GM12878 (cell line): ENCODE measurements around the gene TRAPPC12. TPM values are rescaled to one million over a fixed set of nuclear protein-coding genes. Genes with fewer than 3 reads are reported as not detected.
"Not testable (repeated sequence)": the region's sequence is repeated elsewhere in the genome, so short reads cannot be mapped to it uniquely, and the experiment has no call there.

ENCODE experiments used
- ATAC-seq: fragments of 200-7000 bp; cut with Tn5 transposase; 3 replicates; pipeline ENCODE4 v1.9.1; 2020; ENCODE audit warnings: mild to moderate bottlenecking, moderate library complexity
- BruUV-seq: library from RNA; stranded (reverse); fragments of 400-500 nt; replicated peaks from 2 replicates; lab custom pipeline; 2021; lab: Mats Ljungman, UMichigan
- CTCF ChIA-PET: fragments of 300-600 bp; sonication (Branson Sonifier 250); formaldehyde crosslinking; extraction: SDS; loops from one replicate; lab custom pipeline; 2021; ENCODE audit warnings: inconsistent platforms; lab: Yijun Ruan, JAX
- POLR2A ChIA-PET: fragments of 350-600 bp; formaldehyde crosslinking; extraction: SDS; loops from one replicate; lab custom pipeline; 2021; ENCODE audit warnings: inconsistent platforms; lab: Charles Lee
- RAD21 ChIA-PET: fragments of 300-600 bp; sonication (Branson Sonifier 250); formaldehyde crosslinking; loops from one replicate; lab custom pipeline; 2023; ENCODE audit warnings: antibody characterized with exemption; ENCODE audit not compliant: unreplicated experiment; lab: Charles Lee
- SMC1A ChIA-PET: fragments of 300-600 bp; sonication (Branson Sonifier 250); formaldehyde crosslinking; loops from one replicate; lab custom pipeline; 2023; ENCODE audit not compliant: unreplicated experiment, uncharacterized antibody; lab: Charles Lee
- DNase-seq: peaks from one replicate; pipeline ENCODE4 v3.0.0-alpha.2; 2011; ENCODE audit warnings: low read depth, low spot score
- FAIRE-seq: peaks from 3 replicates; lab custom pipeline; 2011; peaks lifted over from hg19 to GRCh38; lab: Jason Lieb, UNC
- H2AFZ ChIP-seq: 2 replicates; pipeline ENCODE4 v1.6.0; 2011; ENCODE audit warnings: low read depth, low read length, control low read depth; ENCODE audit not compliant: control insufficient read depth
- H3K27ac ChIP-seq: 2 replicates; pipeline ENCODE4 v1.5.1; 2011; ENCODE audit warnings: control low read depth; ENCODE audit not compliant: control insufficient read depth, insufficient read depth
- H3K27me3 ChIP-seq, 2 experiments: replicated peaks in 1 of 2; 2 replicates each; pipeline versions ENCODE4 v1.6.0 to v1.6.1; 2011; ENCODE audit warnings: low read length in 1 of 2; ENCODE audit not compliant: control insufficient read depth in 2 of 2, insufficient read depth in 2 of 2
- H3K36me3 ChIP-seq, 2 experiments: 2 replicates each; pipeline ENCODE4 v1.5.1; 2011; ENCODE audit warnings: low read length in 1 of 2; ENCODE audit not compliant: control insufficient read depth in 2 of 2, insufficient read depth in 2 of 2
- H3K4me1 ChIP-seq: 2 replicates; pipeline ENCODE4 v1.6.1; 2011; ENCODE audit warnings: mild to moderate bottlenecking, low read length, moderate library complexity, mixed read lengths; ENCODE audit not compliant: control insufficient read depth, insufficient read depth
- H3K4me2 ChIP-seq: 2 replicates; pipeline ENCODE4 v1.6.0; 2011; ENCODE audit warnings: control low read depth; ENCODE audit not compliant: control insufficient read depth, insufficient read depth
- H3K4me3 ChIP-seq: fragments of 200-600 bp; sonication (generic); 2 replicates; pipeline ENCODE4 v1.5.1; 2016
- H3K79me2 ChIP-seq: 2 replicates; pipeline ENCODE4 v1.6.0; 2011; ENCODE audit warnings: low read length; ENCODE audit not compliant: control insufficient read depth, insufficient read depth
- H3K9ac ChIP-seq: 2 replicates; pipeline ENCODE4 v1.8.0; 2011; ENCODE audit warnings: low read length, control low read depth, mixed read lengths; ENCODE audit not compliant: control insufficient read depth, insufficient read depth
- H3K9me3 ChIP-seq: replicated peaks from 3 replicates; pipeline ENCODE4 v1.5.1; 2011; ENCODE audit warnings: mild to moderate bottlenecking, low read length; ENCODE audit not compliant: control insufficient read depth, insufficient read depth
- H4K20me1 ChIP-seq: 2 replicates; pipeline ENCODE4 v1.6.0; 2011; ENCODE audit not compliant: control insufficient read depth, insufficient read depth
- CBFB ChIP-seq: IDR thresholded peaks from 2 replicates; pipeline ENCODE4 v1.6.1; 2016; ENCODE audit warnings: antibody characterized with exemption, low read depth
- CBX5 ChIP-seq: sonication (generic); IDR thresholded peaks from 2 replicates; pipeline ENCODE4 v1.6.1; 2016; ENCODE audit warnings: low read depth, moderate library complexity, mild to moderate bottlenecking, inconsistent platforms
- CHD4 ChIP-seq: fragments of 200-600 bp; sonication (generic); IDR thresholded peaks from 2 replicates; pipeline ENCODE4 v1.6.1; 2016; ENCODE audit warnings: mild to moderate bottlenecking
- ELK1 ChIP-seq: IDR thresholded peaks from 2 replicates; pipeline ENCODE4 v1.6.1; 2012; ENCODE audit warnings: low read depth, low read length, improper control_type of control experiment
- JUNB ChIP-seq: IDR thresholded peaks from 2 replicates; pipeline ENCODE4 v1.6.1; 2016; ENCODE audit warnings: antibody characterized with exemption, mild to moderate bottlenecking
- MXI1 ChIP-seq: fragments of 150-350 bp; IDR thresholded peaks from 2 replicates; pipeline ENCODE4 v1.6.1; 2011; ENCODE audit warnings: low read depth, mild to moderate bottlenecking, inconsistent platforms, low read length, improper control_type of control experiment
- NFYB ChIP-seq: IDR thresholded peaks from 2 replicates; pipeline ENCODE4 v1.6.1; 2011; ENCODE audit warnings: low read depth, mild to moderate bottlenecking, low read length, improper control_type of control experiment, moderate library complexity; ENCODE audit not compliant: insufficient read depth
- NRF1 ChIP-seq: conservative IDR thresholded peaks from 2 replicates; pipeline ENCODE4 v1.6.1; 2011; ENCODE audit warnings: mild to moderate bottlenecking, low read depth, low read length, improper control_type of control experiment
- SIX5 ChIP-seq: IDR thresholded peaks from 2 replicates; pipeline ENCODE4 v1.6.1; 2011; ENCODE audit warnings: mild to moderate bottlenecking, low read depth, low read length, moderate library complexity; ENCODE audit not compliant: severe bottlenecking
- SKIL ChIP-seq: fragments of 450-650 bp; IDR thresholded peaks from 2 replicates; pipeline ENCODE4 v1.6.1; 2017; ENCODE audit warnings: mild to moderate bottlenecking, low read depth, inconsistent platforms; ENCODE audit not compliant: poor library complexity, severe bottlenecking
- WGBS: methylation state at CpG from one replicate; pipeline ENCODE4 v1.1.6; 2016; ENCODE audit warnings: low lambda C conversion rate; ENCODE audit not compliant: insufficient replicate concordance, insufficient coverage; ENCODE audit errors: missing lambda C conversion rate; 5-methylcytosine and 5-hydroxymethylcytosine counted together
- in situ Hi-C: fragments of 300-500 bp; cut with MboI; formaldehyde crosslinking; loops from 9 replicates; pipeline ENCODE4 v1.14.3; 2018; ENCODE audit warnings: mixed read lengths
- intact Hi-C: fragments of 100-400 bp; cut with micrococcal nuclease; formaldehyde crosslinking; loops from one replicate; pipeline ENCODE4 v1.14.2; 2022; ENCODE audit not compliant: unreplicated experiment
- polyA plus RNA-seq, 11 experiments: library from polyadenylated mRNA; depleted of rRNA in 4 of 11; unstranded in 6 of 11; stranded (reverse) in 5 of 11; fragments of >200 nt; fragmentation: Nextera tagmentation in 4 of 11; fragmentation: Illumina TruSeq in 1 of 11; extraction: Ambion mirVana in 4 of 11; extraction: Trizol in 1 of 11; gene quantifications; 1 replicate in 1 of 11; 2 replicates in 10 of 11; pipeline versions ENCODE4 v1.2.1 to v1.2.3, GENCODE V29; 2011 to 2016; ENCODE audit warnings: inconsistent platforms in 2 of 11, missing spikeins in 2 of 11, low read depth in 1 of 11
- total RNA-seq, 4 experiments: library from RNA; depleted of rRNA in 3 of 4; stranded (reverse); fragments of >200 nt in 3 of 4; fragmentation: Illumina TruSeq in 1 of 4; extraction: Trizol in 1 of 4; gene quantifications; 2 replicates each; pipeline versions ENCODE4 v1.2.1 to v1.2.3, GENCODE V29; 2013 to 2021

TRAPPC12 gene
- total and polyA plus RNA-seq, 10 of the 15 experiments (the other 5 are each of a cell fraction or from before 2014, with no cell fraction given), result 8.6 to 77.1 (median 37.4) TPM

DNA sequence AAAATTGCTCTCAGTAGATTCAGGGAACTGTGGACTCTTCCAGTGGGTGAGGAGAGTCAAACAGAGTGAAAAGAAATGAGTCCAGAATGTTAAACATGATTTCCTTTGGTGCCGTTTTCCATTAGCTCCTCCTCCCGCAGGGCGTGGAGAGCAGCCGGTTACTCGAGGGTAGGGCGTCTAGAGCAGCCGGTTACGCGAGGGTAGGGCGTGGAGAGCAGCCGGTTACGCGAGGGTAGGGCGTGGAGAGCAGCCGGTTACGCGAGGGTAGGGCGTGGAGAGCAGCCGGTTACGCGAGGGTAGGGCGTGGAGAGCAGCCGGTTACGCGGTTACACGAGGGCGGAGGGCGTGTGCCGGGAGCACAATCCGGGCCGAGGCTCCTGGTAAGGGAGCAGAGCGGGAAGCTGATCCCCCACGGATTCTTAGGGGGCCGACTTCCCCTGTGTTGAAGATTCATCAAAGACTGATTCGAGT lies 69.0 kb downstream of the TRAPPC12 start:
- ATAC-seq, DNase-seq, SMC1A ChIA-PET, in situ Hi-C loops, H2AFZ ChIP-seq, H3K9me3 ChIP-seq, intact Hi-C loops, RAD21 ChIA-PET, BruUV-seq, H4K20me1 ChIP-seq, H3K9ac ChIP-seq, H3K4me3 ChIP-seq, H3K79me2 ChIP-seq, H3K4me1 ChIP-seq, POLR2A ChIA-PET, H3K27ac ChIP-seq, FAIRE-seq, H3K4me2 ChIP-seq, H3K27me3 ChIP-seq: not testable (repeated sequence)
- WGBS, result 95% methylated on average over 11 of the region's 35 CpGs
- CTCF ChIA-PET, result interaction anchor here (1.0 kb wide), 1 partner anchor 25 kb away, joined by 3 read pairs; no protein-coding TSS in a partner anchor
- peaks cover 13 to 23% of the 10 kb centered on the region in 2 experiments for H3K36me3 ChIP-seq

DNA sequence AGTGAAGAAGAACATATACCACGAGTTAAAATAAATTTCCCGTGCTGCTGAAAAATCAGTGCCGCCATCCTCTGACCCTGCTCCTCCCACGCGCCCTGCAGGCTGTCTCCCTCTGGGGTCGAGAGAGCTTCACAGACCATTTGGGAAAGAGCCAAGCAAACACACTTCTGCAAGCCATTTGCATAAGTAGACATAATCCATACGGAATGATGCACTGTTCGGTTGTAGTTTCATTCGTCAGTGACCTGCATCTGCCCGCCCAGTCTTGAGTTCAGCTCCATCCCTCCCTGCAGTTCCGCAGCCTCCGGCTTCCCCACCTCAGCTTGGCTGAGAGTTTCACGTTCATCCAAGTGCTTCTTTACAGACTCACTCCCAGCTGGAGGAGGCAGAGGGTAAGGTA lies 69.6 kb downstream of the TRAPPC12 start:
- no TSS peak for BruUV-seq
- DNase-seq (no peak), ATAC-seq (no peak), FAIRE-seq (no peak)
- H3K36me3 ChIP-seq, result peaks cover 8 to 17% of the 10 kb centered on the region in 2 experiments
- 98% methylated on average over 13 of the region's 13 CpGs for WGBS
- H2AFZ ChIP-seq, result no peak overlapping the region
- no peak overlapping the region for H3K9ac ChIP-seq
- ChIA-PET RAD21 (no interaction called here), SMC1A (no interaction called here), CTCF (interaction anchor here (1.0 kb wide), 1 partner anchor 26 kb away, joined by 3 read pairs; no protein-coding TSS in a partner anchor), POLR2A (no interaction called here)
- in situ Hi-C loops, result no loop called here
- TF ChIP-seq NRF1 (no peak), MXI1 (no peak), CBFB (no peak), NFYB (no peak), CHD4 (no peak), SIX5 (no peak), JUNB (no peak), ELK1 (no peak), CBX5 (no peak), SKIL (no peak)
- intact Hi-C loops, result no loop called here
- H3K79me2 ChIP-seq, result no peaks in the 10 kb centered on the region
- no peak overlapping the region for H3K4me3 ChIP-seq
- no peak overlapping the region for H3K4me2 ChIP-seq
- H3K27ac ChIP-seq, result no peak overlapping the region
- H4K20me1 ChIP-seq, result no peaks in the 10 kb centered on the region
- no peaks in the 10 kb centered on the region for H3K27me3 ChIP-seq
- H3K4me1 ChIP-seq, result no peaks in the 10 kb centered on the region
- H3K9me3 ChIP-seq, result no peaks in the 10 kb centered on the region; the same call in 2 of the 3 replicates
